PC-3 (cell line): Measurements from ENCODE around the gene ZNF784. TPM values are rescaled to one million over a fixed set of nuclear protein-coding genes. Genes with fewer than 3 reads are reported as not detected.

ENCODE experiments used
- ATAC-seq: fragments of 200-7000 bp; cut with Tn5 transposase; 2 replicates; pipeline ENCODE4 v1.9.1; 2020; ENCODE audit warnings: mild to moderate bottlenecking, moderate library complexity
- BruUV-seq: library from RNA; stranded (reverse); fragments of 400-500 nt; replicated peaks from 2 replicates; lab custom pipeline; 2021; lab: Mats Ljungman, UMichigan
- CTCF ChIA-PET: fragments of 300-600 bp; sonication (Branson Sonifier 250); formaldehyde crosslinking; loops from one replicate; lab custom pipeline; 2022; ENCODE audit warnings: antibody characterized with exemption; lab: Charles Lee
- POLR2A ChIA-PET: fragments of 300-600 bp; sonication (Branson Sonifier 250); formaldehyde crosslinking; loops from one replicate; lab custom pipeline; 2022; ENCODE audit warnings: antibody characterized with exemption; ENCODE audit not compliant: unreplicated experiment; lab: Charles Lee
- DNase-seq: peaks from one replicate; pipeline ENCODE4 v3.0.0-alpha.2; 2015
- H2AFZ ChIP-seq: fragments of 300-600 bp; sonication (generic); 2 replicates; pipeline ENCODE4 v1.6.0; 2016; ENCODE audit warnings: antibody characterized with exemption, low read length
- H3F3A ChIP-seq: fragments of 300-600 bp; sonication (generic); one replicate; pipeline ENCODE4 v1.6.0; 2017; ENCODE audit warnings: antibody characterized with exemption, low read length, control low read depth, mild to moderate bottlenecking; ENCODE audit not compliant: unreplicated experiment
- H3K27ac ChIP-seq: fragments of 300-600 bp; sonication (generic); 2 replicates; pipeline ENCODE4 v1.5.1; 2016; ENCODE audit warnings: mild to moderate bottlenecking, low read length
- H3K27me3 ChIP-seq: fragments of 300-600 bp; sonication (generic); 2 replicates; pipeline ENCODE4 v1.6.1; 2016; ENCODE audit warnings: low read length, mixed read lengths
- H3K36me3 ChIP-seq: fragments of 300-600 bp; sonication (generic); 2 replicates; pipeline ENCODE4 v1.6.1; 2016; ENCODE audit warnings: low read depth, mixed run types, low read length, mixed read lengths
- H3K4me1 ChIP-seq: fragments of 300-600 bp; sonication (generic); 2 replicates; pipeline ENCODE4 v1.5.1; 2016; ENCODE audit warnings: low read length; ENCODE audit not compliant: insufficient read depth
- H3K4me2 ChIP-seq: fragments of 300-600 bp; sonication (generic); 2 replicates; pipeline ENCODE4 v1.6.0; 2016; ENCODE audit warnings: low read length
- H3K4me3 ChIP-seq: fragments of 300-600 bp; sonication (generic); 2 replicates; pipeline ENCODE4 v1.5.1; 2016; ENCODE audit warnings: mild to moderate bottlenecking, low read length, mixed read lengths
- H3K79me2 ChIP-seq: fragments of 300-600 bp; sonication (generic); 2 replicates; pipeline ENCODE4 v1.6.1; 2017; ENCODE audit warnings: low read length, mixed read lengths
- H3K9ac ChIP-seq: fragments of 300-600 bp; sonication (generic); 2 replicates; pipeline ENCODE4 v1.6.0; 2016; ENCODE audit warnings: mild to moderate bottlenecking, low read length
- H3K9me2 ChIP-seq: fragments of 300-600 bp; sonication (generic); replicated peaks from 2 replicates; pipeline ENCODE4 v1.6.1; 2016; ENCODE audit warnings: mixed run types, low read length, mixed read lengths
- H3K9me3 ChIP-seq: fragments of 300-600 bp; sonication (generic); 2 replicates; pipeline ENCODE4 v1.6.1; 2016; ENCODE audit warnings: low read length, mixed read lengths
- H4K20me1 ChIP-seq: fragments of 300-600 bp; sonication (generic); 2 replicates; pipeline ENCODE4 v1.6.1; 2016; ENCODE audit warnings: low read length, mixed read lengths
- EZH2 ChIP-seq: fragments of 300-600 bp; sonication (generic); IDR thresholded peaks from one replicate; pipeline ENCODE4 v1.6.1; 2017; ENCODE audit warnings: antibody characterized with exemption, mild to moderate bottlenecking, low read length; ENCODE audit not compliant: unreplicated experiment
- EZH2phosphoT487 ChIP-seq: fragments of 300-600 bp; sonication (generic); IDR thresholded peaks from 2 replicates; pipeline ENCODE4 v1.6.1; 2018; ENCODE audit warnings: mild to moderate bottlenecking, antibody characterized with exemption, low read length, borderline replicate concordance
- intact Hi-C: fragments of 100-400 bp; cut with micrococcal nuclease; formaldehyde crosslinking; loops from 2 replicates; pipeline ENCODE4 v1.9.0; 2023
- total RNA-seq: library from RNA; depleted of rRNA; stranded (reverse); fragments of >200 nt; gene quantifications from 2 replicates; pipeline ENCODE4 v1.2.3, GENCODE V29; 2014
- TF ChIP-seq, protein P1 (sequence below): fragments of 300-600 bp; sonication (generic); conservative IDR thresholded peaks from 2 replicates; pipeline ENCODE4 v1.5.1; 2017; ENCODE audit warnings: antibody characterized with exemption, low read depth, mild to moderate bottlenecking, low read length

Gene ZNF784
- total RNA-seq, 1 experiment from 2014 or later = 9.0 TPM

DNA sequence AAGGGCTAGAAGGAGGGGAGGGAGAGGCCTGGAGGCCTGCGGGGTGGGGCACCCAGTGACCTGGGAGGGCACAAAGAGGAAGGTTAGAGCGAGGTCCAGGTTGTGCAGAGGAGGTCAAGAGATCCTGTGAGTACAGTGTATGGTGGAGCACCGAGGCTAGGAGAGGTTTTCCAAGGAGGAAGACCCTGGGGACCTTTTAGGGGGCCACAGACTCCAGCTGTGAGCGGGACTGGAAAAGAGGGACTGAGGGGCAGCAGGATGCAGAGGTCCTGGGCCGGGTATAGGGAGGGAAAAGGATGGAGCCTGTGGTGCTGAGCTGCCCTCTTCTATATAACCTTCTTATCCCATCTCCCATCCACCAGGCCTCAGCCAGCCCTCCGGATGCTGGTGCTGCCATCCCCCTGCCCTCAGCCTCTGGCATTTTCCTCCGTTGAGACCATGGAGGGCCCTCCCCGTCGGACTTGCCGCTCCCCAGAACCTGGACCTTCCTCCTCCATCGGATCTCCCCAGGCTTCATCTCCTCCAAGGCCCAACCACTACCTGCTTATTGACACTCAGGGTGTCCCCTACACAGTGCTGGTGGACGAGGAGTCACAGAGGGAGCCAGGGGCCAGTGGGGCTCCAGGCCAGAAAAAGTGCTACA, 19.9 kb upstream of the ZNF784 start:
- Histone ChIP-seq H3K36me3 (peaks cover 14% of the 10 kb centered on the region), H3K9ac (peak overlapping the region; percentile 95), H3K27ac (peak overlapping the region; percentile 53; the same call in 1 of the 2 replicates), H2AFZ (no peak overlapping the region), H3K4me1 (peaks cover 47% of the 10 kb centered on the region), H3K4me2 (peak overlapping the region; percentile 85), H3K9me2 (no peaks in the 10 kb centered on the region), H3K4me3 (peak overlapping the region; percentile 96), H3F3A (peaks cover 7% of the 10 kb centered on the region), H3K79me2 (peaks cover 64% of the 10 kb centered on the region), H4K20me1 (0 out of 2 replicates have a peak, but pooled peaks cover 4% of the 10 kb centered on the region), H3K27me3 (no peaks in the 10 kb centered on the region), H3K9me3 (no peaks in the 10 kb centered on the region)
- BruUV-seq = no TSS peak
- ChIA-PET CTCF (interaction anchor here (0.5 kb wide), 1 partner anchor 10 kb away, joined by 3 read pairs; no protein-coding TSS in a partner anchor), POLR2A (no interaction called here)
- intact Hi-C loops = no loop called here
- DNase-seq = no peak
- no peak for ATAC-seq
- TF ChIP-seq EZH2 (no peak), EZH2phosphoT487 (no peak)
- TF ChIP-seq, protein P1, sequence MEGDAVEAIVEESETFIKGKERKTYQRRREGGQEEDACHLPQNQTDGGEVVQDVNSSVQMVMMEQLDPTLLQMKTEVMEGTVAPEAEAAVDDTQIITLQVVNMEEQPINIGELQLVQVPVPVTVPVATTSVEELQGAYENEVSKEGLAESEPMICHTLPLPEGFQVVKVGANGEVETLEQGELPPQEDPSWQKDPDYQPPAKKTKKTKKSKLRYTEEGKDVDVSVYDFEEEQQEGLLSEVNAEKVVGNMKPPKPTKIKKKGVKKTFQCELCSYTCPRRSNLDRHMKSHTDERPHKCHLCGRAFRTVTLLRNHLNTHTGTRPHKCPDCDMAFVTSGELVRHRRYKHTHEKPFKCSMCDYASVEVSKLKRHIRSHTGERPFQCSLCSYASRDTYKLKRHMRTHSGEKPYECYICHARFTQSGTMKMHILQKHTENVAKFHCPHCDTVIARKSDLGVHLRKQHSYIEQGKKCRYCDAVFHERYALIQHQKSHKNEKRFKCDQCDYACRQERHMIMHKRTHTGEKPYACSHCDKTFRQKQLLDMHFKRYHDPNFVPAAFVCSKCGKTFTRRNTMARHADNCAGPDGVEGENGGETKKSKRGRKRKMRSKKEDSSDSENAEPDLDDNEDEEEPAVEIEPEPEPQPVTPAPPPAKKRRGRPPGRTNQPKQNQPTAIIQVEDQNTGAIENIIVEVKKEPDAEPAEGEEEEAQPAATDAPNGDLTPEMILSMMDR = no peak

DNA sequence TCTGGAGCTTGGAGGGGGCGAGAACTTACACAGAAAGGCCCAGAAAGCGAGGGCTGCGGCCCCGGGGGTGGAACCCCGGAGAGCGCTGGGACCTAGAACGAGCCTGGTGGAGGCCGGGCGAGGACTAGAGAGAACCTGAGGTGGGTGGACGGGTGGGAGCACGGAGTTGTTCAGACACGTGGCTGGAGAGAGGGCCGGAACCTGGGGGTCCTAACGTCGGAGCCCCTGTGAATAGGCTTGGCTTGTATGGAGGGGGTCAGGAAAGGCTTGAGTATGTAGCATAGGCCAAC, 19.5 kb upstream of the ZNF784 start:
- no peaks in the 10 kb centered on the region for H3K9me2 ChIP-seq
- H2AFZ ChIP-seq = no peak overlapping the region
- DNase-seq (no peak), ATAC-seq (no peak)
- H3K9ac ChIP-seq = peak overlapping the region; percentile 95
- peaks cover 9% of the 10 kb centered on the region for H3F3A ChIP-seq
- intact Hi-C loops = no loop called here
- no TSS peak for BruUV-seq
- no peaks in the 10 kb centered on the region for H3K9me3 ChIP-seq
- peak overlapping the region; percentile 85 for H3K4me2 ChIP-seq
- H3K27ac ChIP-seq = peak overlapping the region; percentile 53; the same call in 1 of the 2 replicates
- no peaks in the 10 kb centered on the region for H3K27me3 ChIP-seq
- TF ChIP-seq EZH2phosphoT487 (no peak), EZH2 (no peak)
- TF ChIP-seq, protein P1 = no peak
- H3K36me3 ChIP-seq = peaks cover 14% of the 10 kb centered on the region
- peaks cover 67% of the 10 kb centered on the region for H3K79me2 ChIP-seq
- ChIA-PET CTCF (no interaction called here), POLR2A (no interaction called here)
- peaks cover 46% of the 10 kb centered on the region for H3K4me1 ChIP-seq
- H3K4me3 ChIP-seq = peak overlapping the region; percentile 96
- H4K20me1 ChIP-seq = 0 out of 2 replicates have a peak, but pooled peaks cover 4% of the 10 kb centered on the region
